HAP-1 (cell line): ENCODE results near the gene PARD6G.

ENCODE experiments used
- DNase-seq, 2 experiments: peaks; one replicate each; pipeline ENCODE4 v3.0.0-alpha.2; 2016 to 2020; ENCODE audit warnings: low spot score in 2 of 2
- H3K27me3 ChIP-seq: fragments of 250-450 bp; sonication (Bioruptor Pico); 2 replicates; pipeline ENCODE4 v1.5.1; 2020; ENCODE audit warnings: low read depth, mild to moderate bottlenecking, moderate library complexity
- H3K36me3 ChIP-seq: fragments of 250-450 bp; sonication (Bioruptor Pico); replicated peaks from 2 replicates; pipeline ENCODE4 v1.5.1; 2020; ENCODE audit warnings: mild to moderate bottlenecking
- H3K4me1 ChIP-seq: fragments of 250-450 bp; sonication (Bioruptor Pico); 2 replicates; pipeline ENCODE4 v1.5.1; 2020; ENCODE audit warnings: mild to moderate bottlenecking
- H3K4me3 ChIP-seq: fragments of 250-450 bp; sonication (Bioruptor Pico); 2 replicates; pipeline ENCODE4 v1.5.1; 2020; ENCODE audit warnings: mild to moderate bottlenecking, moderate library complexity
- H3K9me3 ChIP-seq: fragments of 250-450 bp; sonication (Bioruptor Pico); 2 replicates; pipeline ENCODE4 v1.5.1; 2020; ENCODE audit warnings: mild to moderate bottlenecking, moderate library complexity
- in situ Hi-C: fragments of 300-500 bp; cut with MboI; formaldehyde crosslinking; loops from 3 replicates; pipeline ENCODE4 v1.14.3; 2020; ENCODE audit warnings: low sequenced_read_pairs, inconsistent platforms, mixed read lengths

Gene PARD6G

GRCh38 chr18:80183273-80184050 lies 63.9 kb downstream of the PARD6G start:
- no peak for DNase-seq
- H3K9me3 ChIP-seq, result no peaks in the 10 kb centered on the region
- in situ Hi-C loops, result no loop called here
- no peak overlapping the region for H3K4me3 ChIP-seq
- H3K4me1 ChIP-seq, result no peaks in the 10 kb centered on the region
- H3K36me3 ChIP-seq, result no peaks in the 10 kb centered on the region
- no peaks in the 10 kb centered on the region for H3K27me3 ChIP-seq

- in situ Hi-C loops, result no loop called here
- no peak for DNase-seq
- H3K9me3 ChIP-seq, result no peaks in the 10 kb centered on the region
- H3K36me3 ChIP-seq, result no peaks in the 10 kb centered on the region
- no peak overlapping the region for H3K4me3 ChIP-seq
- H3K4me1 ChIP-seq, result no peaks in the 10 kb centered on the region
- H3K27me3 ChIP-seq, result no peaks in the 10 kb centered on the region
Observed at GRCh38 chr18:80182855-80183254, 64.5 kb downstream of the PARD6G start.

GRCh38 chr18:80181642-80182461 lies 65.5 kb downstream of the PARD6G start:
- DNase-seq, result no peak
- Histone ChIP-seq H3K9me3 (no peaks in the 10 kb centered on the region), H3K4me3 (no peak overlapping the region), H3K36me3 (no peaks in the 10 kb centered on the region), H3K4me1 (no peaks in the 10 kb centered on the region), H3K27me3 (no peaks in the 10 kb centered on the region)
- in situ Hi-C loops, result no loop called here

- DNase-seq, result no peak
- Histone ChIP-seq H3K36me3 (no peaks in the 10 kb centered on the region), H3K4me1 (no peaks in the 10 kb centered on the region), H3K27me3 (no peaks in the 10 kb centered on the region), H3K4me3 (no peak overlapping the region), H3K9me3 (no peaks in the 10 kb centered on the region)
- in situ Hi-C loops, result no loop called here
Observed at GRCh38 chr18:80180778-80181564, 66.3 kb downstream of the PARD6G start.

GRCh38 chr18:80179857-80180558 lies 67.3 kb downstream of the PARD6G start:
- no peaks in the 10 kb centered on the region for H3K4me1 ChIP-seq
- DNase-seq, result no peak

GRCh38 chr18:80178935-80179818 lies 68.1 kb downstream of the PARD6G start:
- no peaks in the 10 kb centered on the region for H3K27me3 ChIP-seq
- H3K4me3 ChIP-seq, result no peak overlapping the region
- no peaks in the 10 kb centered on the region for H3K36me3 ChIP-seq
- in situ Hi-C loops, result no loop called here
- no peaks in the 10 kb centered on the region for H3K4me1 ChIP-seq
- no peaks in the 10 kb centered on the region for H3K9me3 ChIP-seq
- no peak for DNase-seq

More at GRCh38 chr18:80179857-80180558, 67.3 kb downstream of the PARD6G start:
- Histone ChIP-seq H3K36me3 (no peaks in the 10 kb centered on the region), H3K27me3 (no peaks in the 10 kb centered on the region), H3K4me3 (no peak overlapping the region), H3K9me3 (no peaks in the 10 kb centered on the region)
- in situ Hi-C loops, result no loop called here

- no peaks in the 10 kb centered on the region for H3K36me3 ChIP-seq
- H3K9me3 ChIP-seq, result no peaks in the 10 kb centered on the region
- in situ Hi-C loops, result no loop called here
- H3K27me3 ChIP-seq, result no peaks in the 10 kb centered on the region
- H3K4me3 ChIP-seq, result no peak overlapping the region
- H3K4me1 ChIP-seq, result no peaks in the 10 kb centered on the region
- DNase-seq, result no peak
Observed at GRCh38 chr18:80177128-80177527, 70.2 kb downstream of the PARD6G start.

- no peak overlapping the region for H3K4me3 ChIP-seq
- no peaks in the 10 kb centered on the region for H3K36me3 ChIP-seq
- no peak for DNase-seq
- in situ Hi-C loops, result no loop called here
- H3K27me3 ChIP-seq, result no peaks in the 10 kb centered on the region
- peaks cover 2% of the 10 kb centered on the region; the same call in 1 of the 2 replicates for H3K4me1 ChIP-seq
- H3K9me3 ChIP-seq, result no peaks in the 10 kb centered on the region
Observed at GRCh38 chr18:80176334-80177073, 70.8 kb downstream of the PARD6G start.

- DNase-seq, result no peak
Observed at GRCh38 chr18:80175451-80176204, 71.7 kb downstream of the PARD6G start.

GRCh38 chr18:80173060-80173459 lies 74.3 kb downstream of the PARD6G start:
- DNase-seq, result no peak
- Histone ChIP-seq H3K9me3 (no peaks in the 10 kb centered on the region), H3K27me3 (no peaks in the 10 kb centered on the region), H3K4me3 (no peak overlapping the region), H3K36me3 (no peaks in the 10 kb centered on the region), H3K4me1 (peaks cover 3% of the 10 kb centered on the region)
- in situ Hi-C loops, result no loop called here

More at GRCh38 chr18:80175451-80176204, 71.7 kb downstream of the PARD6G start:
- in situ Hi-C loops, result no loop called here
- Histone ChIP-seq H3K36me3 (no peaks in the 10 kb centered on the region), H3K4me3 (no peak overlapping the region), H3K9me3 (no peaks in the 10 kb centered on the region), H3K4me1 (peaks cover 3% of the 10 kb centered on the region), H3K27me3 (no peaks in the 10 kb centered on the region)

GRCh38 chr18:80172056-80172455 lies 75.3 kb downstream of the PARD6G start:
- Histone ChIP-seq H3K36me3 (no peaks in the 10 kb centered on the region), H3K27me3 (no peaks in the 10 kb centered on the region), H3K9me3 (no peaks in the 10 kb centered on the region), H3K4me3 (no peak overlapping the region), H3K4me1 (peaks cover 3% of the 10 kb centered on the region)
- in situ Hi-C loops, result no loop called here
- no peak for DNase-seq
